ENCODE measurements around the gene ARHGAP28. TPM values are rescaled to one million over a fixed set of nuclear protein-coding genes. Genes with fewer than 3 reads are reported as not detected.
"Not testable (repeated sequence)": the region's sequence is repeated elsewhere in the genome, so short reads cannot be mapped to it uniquely, and the experiment has no call there.

ARHGAP28 gene
- total RNA-seq, 1 donor from 2014 or later = 4.4 TPM

GRCh38 chr18:6923220-6923619, 193.7 kb downstream of the ARHGAP28 start:
- no peak for DNase-seq (ENCODE audit: low read depth, low spot score)

- no peak for DNase-seq (ENCODE audit: low read depth, low spot score)
Measured at GRCh38 chr18:6927153-6927552, 197.6 kb downstream of the ARHGAP28 start.

- DNase-seq (ENCODE audit: low read depth, low spot score) = no peak
Measured at GRCh38 chr18:6928359-6928758, 198.8 kb downstream of the ARHGAP28 start.

- no peak for DNase-seq (ENCODE audit: low read depth, low spot score)
Measured at GRCh38 chr18:6929370-6930102, 200.0 kb downstream of the ARHGAP28 start.

GRCh38 chr18:6934859-6935258, 205.3 kb downstream of the ARHGAP28 start:
- DNase-seq (ENCODE audit: low read depth, low spot score) = no peak

GRCh38 chr18:6938003-6938402, 208.5 kb downstream of the ARHGAP28 start:
- no peak for DNase-seq (ENCODE audit: low read depth, low spot score)

GRCh38 chr18:6938403-6938802, 208.9 kb downstream of the ARHGAP28 start:
- DNase-seq (ENCODE audit: low read depth, low spot score) = not testable (repeated sequence)

- DNase-seq (ENCODE audit: low read depth, low spot score) = no peak
Measured at GRCh38 chr18:6939972-6940371, 210.5 kb downstream of the ARHGAP28 start.

GRCh38 chr18:6940451-6940850, 210.9 kb downstream of the ARHGAP28 start:
- DNase-seq (ENCODE audit: low read depth, low spot score) = no peak

- DNase-seq (ENCODE audit: low read depth, low spot score) = no peak
Measured at GRCh38 chr18:6941996-6942395, 212.5 kb downstream of the ARHGAP28 start.

GRCh38 chr18:6942742-6943141, 213.2 kb downstream of the ARHGAP28 start:
- DNase-seq (ENCODE audit: low read depth, low spot score) = no peak

GRCh38 chr18:6943143-6943542, 213.6 kb downstream of the ARHGAP28 start:
- no peak for DNase-seq (ENCODE audit: low read depth, low spot score)

- DNase-seq (ENCODE audit: low read depth, low spot score) = no peak
Measured at GRCh38 chr18:6947338-6948030, 218.0 kb downstream of the ARHGAP28 start.

- DNase-seq (ENCODE audit: low read depth, low spot score) = no peak
Measured at GRCh38 chr18:6948281-6949055, 219.0 kb downstream of the ARHGAP28 start.

- DNase-seq (ENCODE audit: low read depth, low spot score) = no peak
Measured at GRCh38 chr18:6949800-6950586, 220.5 kb downstream of the ARHGAP28 start.

GRCh38 chr18:6950641-6951040, 221.1 kb downstream of the ARHGAP28 start:
- DNase-seq (ENCODE audit: low read depth, low spot score) = no peak

- no peak for DNase-seq (ENCODE audit: low read depth, low spot score)
Measured at GRCh38 chr18:6951336-6952090, 222.0 kb downstream of the ARHGAP28 start.

- DNase-seq (ENCODE audit: low read depth, low spot score) = no peak
Measured at GRCh38 chr18:6954501-6954900, 225.0 kb downstream of the ARHGAP28 start.

GRCh38 chr18:6955304-6955703, 225.8 kb downstream of the ARHGAP28 start:
- no peak for DNase-seq (ENCODE audit: low read depth, low spot score)

- no peak for DNase-seq (ENCODE audit: low read depth, low spot score)
Measured at GRCh38 chr18:6956495-6956894, 227.0 kb downstream of the ARHGAP28 start.

- no peak for DNase-seq (ENCODE audit: low read depth, low spot score)
Measured at GRCh38 chr18:6956999-6957398, 227.5 kb downstream of the ARHGAP28 start.

All from pulmonary artery endothelial cell (primary cell).